HG03108 (cell line): Measurements from ENCODE around the gene PDLIM4.

Experiments used
- ATAC-seq: cut with Tn5 transposase; IDR thresholded peaks from one replicate; pipeline ENCODE4 v1.9.1; 2021; ENCODE audit warnings: moderate library complexity; ENCODE audit not compliant: unreplicated experiment

Gene PDLIM4, protein sequence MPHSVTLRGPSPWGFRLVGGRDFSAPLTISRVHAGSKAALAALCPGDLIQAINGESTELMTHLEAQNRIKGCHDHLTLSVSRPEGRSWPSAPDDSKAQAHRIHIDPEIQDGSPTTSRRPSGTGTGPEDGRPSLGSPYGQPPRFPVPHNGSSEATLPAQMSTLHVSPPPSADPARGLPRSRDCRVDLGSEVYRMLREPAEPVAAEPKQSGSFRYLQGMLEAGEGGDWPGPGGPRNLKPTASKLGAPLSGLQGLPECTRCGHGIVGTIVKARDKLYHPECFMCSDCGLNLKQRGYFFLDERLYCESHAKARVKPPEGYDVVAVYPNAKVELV

GRCh38 chr5:132257131-132258101 lies at the start of gene PDLIM4:
PDLIM4 (plus strand) TSS chr5:132257696; CDS start chr5:132257735, 39 bp downstream.
- ATAC-seq: no peak

- ATAC-seq: no peak
Measured at GRCh38 chr5:132207778-132208177, 49.7 kb upstream of the PDLIM4 start.

DNA sequence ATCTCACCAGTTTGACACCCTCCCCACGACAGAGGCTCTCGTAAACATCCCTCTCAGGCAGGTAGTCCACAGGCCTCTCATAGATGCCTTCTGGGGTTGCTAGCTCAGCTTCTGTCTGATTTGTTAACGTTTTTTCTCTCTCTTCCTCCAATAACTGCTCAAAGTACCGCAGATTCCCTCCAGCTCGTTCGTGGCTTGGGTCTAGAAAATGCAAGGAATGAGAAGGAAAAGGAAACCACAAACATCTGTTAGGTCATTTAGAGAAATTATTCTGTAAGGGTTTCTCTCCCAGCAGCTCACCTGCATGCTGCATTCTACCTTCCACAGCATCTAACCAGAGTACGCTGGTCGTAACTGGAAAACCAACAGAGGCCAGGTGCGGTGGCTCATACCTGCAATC lies 48.4 kb upstream of the PDLIM4 start:
- no peak for ATAC-seq

- ATAC-seq: no peak
Measured at GRCh38 chr5:132209901-132210545, 47.5 kb upstream of the PDLIM4 start.

DNA sequence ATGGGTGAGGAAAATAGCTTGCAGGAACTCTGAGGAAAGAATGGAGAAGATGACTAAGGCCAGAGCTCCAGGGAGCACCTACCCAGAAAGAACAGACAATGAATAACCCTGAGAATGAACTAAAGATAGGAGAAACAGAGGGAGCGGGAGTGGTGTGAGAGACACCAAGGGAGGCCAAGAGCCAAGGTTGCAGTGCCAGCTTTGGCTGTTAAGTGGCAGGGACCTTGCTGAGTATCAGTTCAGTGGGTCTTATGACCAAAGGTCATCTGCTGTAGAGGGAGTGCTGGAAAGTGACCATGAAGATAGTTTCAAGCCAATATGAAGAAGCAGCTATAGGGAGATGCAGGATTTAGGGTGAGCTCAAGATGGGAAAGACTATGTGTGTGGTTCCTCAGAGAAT lies 46.6 kb upstream of the PDLIM4 start:
- ATAC-seq: no peak

DNA sequence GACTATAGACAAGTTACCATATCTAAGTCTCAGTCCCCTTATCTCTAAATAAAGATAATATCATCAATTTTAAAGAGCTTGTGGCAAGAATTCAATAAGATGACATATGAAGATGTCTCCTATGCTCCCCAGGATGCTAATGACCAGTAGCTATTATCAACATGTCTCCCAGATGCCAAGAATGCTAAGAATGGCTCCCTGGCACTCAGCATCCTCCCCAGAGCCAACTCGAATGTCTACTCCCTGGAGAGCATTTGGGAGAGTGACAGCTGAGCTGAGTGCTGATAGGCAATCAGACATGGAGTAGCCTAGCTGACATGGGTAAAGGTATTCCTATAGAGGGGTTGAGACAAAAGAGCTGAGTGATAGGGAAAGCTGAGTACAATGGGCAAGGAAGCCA lies 45.7 kb upstream of the PDLIM4 start:
- ATAC-seq: no peak

DNA sequence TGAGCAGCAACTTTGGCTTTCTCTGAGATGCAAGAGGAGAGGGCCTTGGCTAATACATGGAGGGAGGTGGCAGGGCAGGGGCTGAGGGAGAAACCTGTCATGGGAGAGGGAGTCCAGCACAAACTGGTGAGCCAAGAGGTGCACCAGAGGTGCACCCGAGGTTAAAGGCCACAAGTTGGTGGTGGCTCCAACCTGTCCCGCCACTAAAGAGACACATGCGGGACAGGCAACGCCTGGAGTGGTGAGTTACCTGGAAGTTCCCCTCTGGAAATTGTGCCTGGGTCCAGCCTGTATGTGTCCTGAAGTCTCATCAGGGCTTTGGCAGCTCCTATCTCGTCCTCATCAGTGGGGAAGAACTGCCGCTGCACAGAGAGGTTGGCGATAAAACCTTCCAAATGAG lies 43.8 kb upstream of the PDLIM4 start:
- no peak for ATAC-seq

GRCh38 chr5:132214491-132214890 lies 43.0 kb upstream of the PDLIM4 start:
- ATAC-seq: no peak

- ATAC-seq: no peak
Measured at GRCh38 chr5:132215329-132215728, 42.2 kb upstream of the PDLIM4 start.

- no peak for ATAC-seq
Measured at GRCh38 chr5:132218321-132218720, 39.2 kb upstream of the PDLIM4 start.

GRCh38 chr5:132219289-132219970 lies 38.1 kb upstream of the PDLIM4 start:
- ATAC-seq: no peak

GRCh38 chr5:132219981-132220380 lies 37.5 kb upstream of the PDLIM4 start:
- ATAC-seq: no peak

- no peak for ATAC-seq
Measured at GRCh38 chr5:132220491-132220890, 37.0 kb upstream of the PDLIM4 start.

- no peak for ATAC-seq
Measured at GRCh38 chr5:132221781-132222648, 35.5 kb upstream of the PDLIM4 start.

GRCh38 chr5:132222649-132223038 lies 34.9 kb upstream of the PDLIM4 start:
- peak; percentile 67 for ATAC-seq

DNA sequence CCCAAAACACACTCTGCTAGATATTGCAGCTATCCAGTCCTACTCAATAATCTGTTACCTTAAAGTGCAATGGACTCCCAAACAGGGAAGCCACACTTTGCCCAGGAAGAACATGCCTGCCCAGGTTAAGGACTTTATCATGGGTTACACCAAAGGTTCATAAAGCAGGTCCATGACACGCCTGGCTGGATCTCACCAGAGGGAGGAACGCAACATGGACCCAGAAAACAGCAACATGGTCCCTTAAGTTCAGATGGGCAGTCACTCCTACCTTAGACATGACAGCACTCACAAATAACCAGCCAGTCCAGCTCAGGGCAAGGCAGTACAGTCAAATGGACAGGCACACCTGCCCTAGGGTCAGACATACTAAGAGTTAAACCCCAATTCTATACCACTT lies 33.6 kb upstream of the PDLIM4 start:
- ATAC-seq: no peak

- no peak for ATAC-seq
Measured at GRCh38 chr5:132224716-132225115, 32.8 kb upstream of the PDLIM4 start.

DNA sequence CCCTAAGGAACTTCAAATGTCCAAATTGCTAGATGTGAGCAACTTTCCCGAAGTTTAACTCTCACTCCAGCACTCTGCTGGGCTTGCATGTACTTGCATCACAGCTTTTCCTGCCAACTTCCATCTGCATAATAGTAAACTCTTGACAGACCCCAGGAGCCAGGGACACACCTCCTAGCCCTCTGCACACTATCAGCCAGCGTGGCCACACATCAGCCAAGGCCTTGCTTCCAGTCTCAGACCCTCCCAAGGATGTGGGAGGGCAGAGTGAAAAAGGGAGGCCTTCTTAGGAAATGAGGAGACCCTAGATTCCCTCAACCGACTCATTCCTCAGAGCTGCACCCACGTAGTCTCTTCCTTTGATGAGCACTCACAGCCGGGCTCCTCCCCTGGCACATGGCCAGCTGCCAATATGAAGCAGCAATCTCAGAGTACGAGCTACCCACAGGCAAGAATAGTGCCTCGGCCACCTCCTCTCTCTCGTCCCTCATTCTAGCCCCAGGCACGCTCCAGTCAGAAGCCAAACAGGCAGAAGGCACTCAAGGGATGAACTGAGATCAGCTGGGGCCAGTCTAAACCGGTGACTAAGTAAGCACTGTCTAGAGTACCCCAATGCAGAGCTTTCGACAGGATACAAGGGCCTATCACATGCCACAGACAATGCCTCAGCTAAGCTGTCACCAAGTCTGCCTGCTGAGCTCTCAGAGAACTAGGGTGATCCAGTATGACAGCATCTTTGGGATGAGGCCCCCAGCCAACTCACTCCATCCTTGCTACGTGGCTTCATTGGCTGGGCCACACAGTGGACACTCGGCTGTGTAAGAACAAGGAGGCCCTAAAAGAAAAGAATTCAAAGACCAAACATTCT lies 32.1 kb upstream of the PDLIM4 start:
- ATAC-seq: no peak
